Cortex of kidney (tissue), 1 donor: Measurements from ENCODE around the gene GARIN5B.

Source experiments
- DNase-seq: peaks from one replicate; lab custom pipeline; 2025; lab: John Stamatoyannopoulos, UW

The GARIN5B gene

DNA sequence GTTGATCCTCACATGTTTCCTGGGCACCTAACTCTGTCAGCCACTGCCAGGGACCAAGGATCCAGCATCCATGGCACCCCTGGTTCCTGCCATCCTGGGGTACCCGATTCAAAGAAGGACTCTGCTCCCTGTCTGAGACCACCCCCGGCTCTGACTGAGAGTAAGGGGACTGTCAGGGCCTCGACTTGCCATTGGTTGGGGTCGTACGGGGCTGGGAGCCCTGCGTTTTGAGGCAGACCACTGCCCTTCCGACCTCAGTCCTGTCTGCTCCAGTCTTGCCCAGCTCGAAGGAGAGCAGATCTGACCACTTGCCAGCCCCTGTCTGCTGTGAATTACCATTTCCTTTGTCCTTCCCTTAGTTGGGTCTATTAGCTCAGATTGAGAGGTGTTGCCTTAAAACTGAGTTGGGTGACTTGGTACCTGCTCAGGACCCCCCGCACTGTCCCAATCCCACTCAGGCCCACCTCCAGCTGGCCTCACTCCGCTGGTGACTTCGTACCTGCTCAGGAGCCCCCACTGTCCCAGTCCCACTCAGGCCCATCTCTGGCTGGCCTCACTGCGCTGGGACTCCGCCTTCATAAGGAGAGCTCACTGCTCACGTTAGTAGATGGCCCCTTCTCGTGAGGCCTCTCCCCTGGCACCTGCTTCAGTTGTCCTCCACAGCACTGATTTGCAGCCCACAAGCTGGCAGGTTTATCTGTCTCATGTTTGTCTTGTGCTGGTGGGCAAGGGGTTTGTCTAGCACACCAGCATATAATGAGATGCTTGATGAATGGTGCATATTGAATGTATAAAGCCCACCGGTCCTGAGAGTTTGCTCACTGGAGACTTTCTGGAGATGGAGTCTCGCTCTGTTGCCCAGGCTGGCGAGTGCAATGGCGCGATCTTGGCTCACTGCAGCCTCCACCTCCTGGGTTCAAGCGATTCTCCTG is 26.6 kb upstream of the GARIN5B start:
- no peak for DNase-seq

DNA sequence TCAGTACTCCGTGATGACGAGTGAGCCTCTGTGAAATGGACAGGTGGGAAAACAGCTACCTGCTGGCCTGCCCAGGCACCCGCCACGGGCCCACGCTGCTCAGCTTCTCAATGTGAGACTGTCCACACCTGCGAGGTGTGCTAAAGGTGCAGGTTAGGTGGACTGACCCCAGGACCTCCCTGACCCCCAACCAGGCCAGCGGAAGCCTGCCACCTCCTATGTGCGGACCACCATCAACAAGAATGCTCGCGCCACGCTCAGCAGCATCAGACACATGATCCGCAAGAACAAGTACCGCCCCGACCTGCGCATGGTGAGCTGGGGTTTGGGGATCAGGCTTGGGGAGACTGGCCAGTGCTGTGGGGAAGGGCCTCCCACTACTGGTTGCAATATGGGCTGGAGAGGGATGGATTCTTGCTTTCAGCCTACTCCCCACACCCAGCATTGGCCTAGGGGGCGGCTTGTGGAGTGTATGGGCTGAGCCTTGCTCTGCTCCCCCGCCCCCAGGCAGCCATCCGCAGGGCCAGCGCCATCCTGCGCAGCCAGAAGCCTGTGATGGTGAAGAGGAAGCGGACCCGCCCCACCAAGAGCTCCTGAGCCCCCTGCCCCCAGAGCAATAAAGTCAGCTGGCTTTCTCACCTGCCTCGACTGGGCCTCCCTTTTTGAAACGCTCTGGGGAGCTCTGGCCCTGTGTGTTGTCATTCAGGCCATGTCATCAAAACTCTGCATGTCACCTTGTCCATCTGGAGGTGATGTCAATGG is 24.9 kb upstream of the GARIN5B start:
- DNase-seq, result no peak

- no peak for DNase-seq
Observed at GRCh38 chr19:55386493-55386971, 23.5 kb upstream of the GARIN5B start.

DNA sequence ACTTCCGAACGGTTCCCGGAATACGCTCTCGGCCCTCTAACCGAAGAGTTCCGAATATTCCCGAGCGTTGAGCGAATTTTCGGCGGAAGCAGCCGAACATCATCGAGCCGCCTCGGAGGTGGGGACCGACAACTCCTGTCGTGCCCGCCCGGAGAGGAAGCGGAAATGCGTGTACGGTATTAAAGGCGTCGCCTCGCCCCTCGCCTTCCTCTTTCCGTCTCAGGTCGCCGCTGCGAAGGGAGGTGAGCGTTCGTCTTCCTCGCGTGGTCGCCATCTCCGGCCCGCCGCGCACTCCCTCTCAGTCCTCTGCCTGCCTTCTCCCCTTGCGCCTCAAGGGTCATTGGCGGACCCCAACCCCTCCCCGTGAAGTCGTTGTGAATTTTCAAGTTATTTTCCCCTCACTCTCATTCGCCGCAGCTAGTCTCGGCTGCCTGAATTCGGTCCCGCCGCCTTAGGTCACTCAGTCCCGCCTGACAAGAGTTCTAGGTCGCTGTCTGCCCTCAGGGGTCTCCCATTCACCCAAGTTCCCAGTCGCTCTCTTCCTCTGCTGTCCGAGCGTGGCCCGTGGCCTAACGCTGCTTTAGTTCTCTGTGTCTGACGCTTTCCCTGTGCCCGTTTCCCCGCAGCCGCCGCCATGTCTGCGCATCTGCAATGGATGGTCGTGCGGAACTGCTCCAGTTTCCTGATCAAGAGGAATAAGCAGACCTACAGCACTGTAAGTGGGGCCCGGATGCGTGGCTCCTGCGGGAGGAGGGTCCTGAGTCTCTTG is 22.8 kb upstream of the GARIN5B start, which contains the start of gene RPL28:
Gene RPL28, plus strand, starts transcription at position 209 of the 769 bp plus-strand sequence. Its CDS starts 426 bp downstream, at position 635.
- no peak for DNase-seq

DNA sequence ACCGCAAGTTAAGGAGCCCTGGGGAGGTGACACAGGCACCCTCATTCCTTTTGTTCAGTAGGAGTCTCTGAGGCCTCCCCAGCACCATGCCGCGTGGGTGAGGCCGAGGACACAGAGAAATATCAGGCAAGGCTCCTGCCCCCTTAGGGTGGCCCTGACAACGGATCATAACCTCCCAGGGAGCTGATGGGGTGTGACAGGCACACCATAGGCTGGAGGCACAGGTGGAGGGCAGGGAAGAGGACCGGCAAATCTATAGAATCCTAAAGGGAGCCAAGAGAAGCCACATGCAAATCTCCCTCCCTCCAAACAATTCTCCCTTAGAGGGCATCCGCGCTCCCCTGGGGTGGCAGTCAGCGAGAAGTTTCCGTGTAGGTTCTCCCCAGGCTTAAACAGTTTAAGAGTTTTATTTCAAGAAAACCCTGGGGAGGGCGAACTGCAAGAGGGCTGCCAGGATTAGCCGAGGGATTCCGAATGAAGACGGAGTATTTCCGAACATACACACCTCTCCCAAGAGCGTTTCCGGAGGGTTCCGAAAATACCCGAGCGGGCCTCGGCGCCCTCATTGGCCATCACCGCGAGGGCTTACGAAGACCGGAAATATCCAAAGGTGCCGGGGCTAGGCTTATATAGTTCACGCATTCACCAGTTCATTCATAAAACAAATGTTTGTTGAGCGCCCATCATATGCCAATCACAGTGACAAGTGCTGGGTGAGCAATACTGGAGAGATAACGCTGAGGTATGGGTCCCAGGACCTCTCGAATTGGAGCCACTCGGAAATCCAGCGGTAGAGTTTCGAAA is 22.1 kb upstream of the GARIN5B start:
- no peak for DNase-seq

DNA sequence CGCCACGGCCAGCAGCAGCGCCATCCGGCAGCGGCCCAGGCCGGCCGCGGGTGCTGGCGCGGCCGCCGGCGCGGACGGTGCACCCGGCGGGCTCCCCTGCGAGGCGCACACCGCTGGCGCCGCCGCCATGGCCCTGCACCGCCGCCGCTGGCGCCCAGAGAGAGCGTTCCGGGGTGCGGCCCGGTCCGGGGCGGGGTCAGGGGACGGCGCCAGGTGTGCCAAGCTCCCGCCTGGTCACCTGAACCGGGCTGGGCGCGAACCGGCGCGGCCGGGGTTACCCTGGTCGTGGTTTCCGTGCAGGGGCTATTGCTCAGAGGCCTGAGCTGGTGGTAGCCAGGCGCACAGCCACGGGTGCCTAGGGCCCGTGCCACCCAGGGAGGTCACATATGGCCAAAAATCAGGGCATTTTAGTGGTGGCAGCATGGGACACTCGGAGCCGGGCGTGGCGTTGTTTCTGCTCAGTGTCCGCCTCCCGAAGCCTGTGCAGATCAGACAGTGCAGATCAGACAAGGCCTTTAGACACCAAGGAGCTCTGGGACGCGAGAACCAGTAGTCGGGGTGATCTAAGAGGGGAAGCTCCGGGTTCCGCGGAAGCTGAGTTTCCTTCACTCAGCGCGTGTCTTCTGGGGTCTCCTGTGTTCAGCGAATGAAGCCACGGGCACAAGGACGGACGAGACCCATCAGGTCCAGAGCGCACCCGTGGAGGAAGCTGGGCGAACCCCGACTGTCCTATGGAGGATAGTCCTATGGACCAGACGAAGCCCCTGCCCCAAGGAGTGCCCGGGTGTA is 21.3 kb upstream of the GARIN5B start, which contains the start of gene TMEM238:
Gene TMEM238, minus strand, starts transcription at position 162 of the 789 bp plus-strand sequence. Its CDS starts 33 bp downstream, at position 129.
- no peak for DNase-seq

GRCh38 chr19:55383279-55384130 is 20.4 kb upstream of the GARIN5B start:
- no peak for DNase-seq

DNA sequence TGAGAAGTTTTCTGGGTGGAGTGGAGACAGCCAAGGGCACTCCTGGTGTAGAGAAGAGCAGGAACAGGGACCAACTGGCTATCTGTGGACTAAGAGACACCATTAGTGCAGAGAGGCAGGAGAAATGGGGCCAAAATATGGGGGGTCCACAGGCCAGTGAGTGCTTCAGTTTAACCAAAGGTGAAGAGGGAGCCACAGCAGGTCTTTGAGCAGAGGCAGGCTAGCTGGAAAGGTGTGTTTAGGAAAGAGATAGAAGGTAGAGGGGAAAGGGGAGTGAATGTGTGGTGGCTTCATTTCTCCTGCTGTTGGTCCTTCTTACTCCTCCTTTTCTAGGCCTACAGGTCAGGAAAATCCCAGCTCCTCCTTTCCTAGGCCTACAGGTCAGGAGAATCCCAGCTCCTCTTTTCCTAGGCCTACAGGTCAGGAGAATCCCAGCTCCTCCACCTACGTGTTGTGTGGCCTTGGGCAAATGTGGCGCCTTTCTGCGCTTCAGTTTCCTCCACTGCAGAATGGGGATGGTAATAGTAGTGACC is 19.5 kb upstream of the GARIN5B start:
- no peak for DNase-seq

DNA sequence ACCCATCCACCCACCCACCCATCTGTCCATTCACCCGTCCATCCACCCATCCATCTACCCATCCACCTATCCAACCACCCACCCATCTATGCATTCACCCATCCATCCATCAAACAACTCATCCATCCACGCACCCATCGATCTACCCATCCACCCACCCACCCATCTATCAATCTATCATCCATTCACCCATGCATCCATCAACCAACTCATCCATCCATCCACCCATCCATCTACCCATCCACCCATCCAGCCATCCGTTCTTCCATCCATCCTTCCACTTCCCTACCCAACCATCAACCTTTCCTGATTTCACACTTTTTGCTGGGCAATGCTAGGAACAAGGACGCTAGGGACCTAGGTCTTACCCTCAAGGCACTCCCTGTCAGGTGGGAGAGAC is 19.0 kb upstream of the GARIN5B start:
- no peak for DNase-seq

DNA sequence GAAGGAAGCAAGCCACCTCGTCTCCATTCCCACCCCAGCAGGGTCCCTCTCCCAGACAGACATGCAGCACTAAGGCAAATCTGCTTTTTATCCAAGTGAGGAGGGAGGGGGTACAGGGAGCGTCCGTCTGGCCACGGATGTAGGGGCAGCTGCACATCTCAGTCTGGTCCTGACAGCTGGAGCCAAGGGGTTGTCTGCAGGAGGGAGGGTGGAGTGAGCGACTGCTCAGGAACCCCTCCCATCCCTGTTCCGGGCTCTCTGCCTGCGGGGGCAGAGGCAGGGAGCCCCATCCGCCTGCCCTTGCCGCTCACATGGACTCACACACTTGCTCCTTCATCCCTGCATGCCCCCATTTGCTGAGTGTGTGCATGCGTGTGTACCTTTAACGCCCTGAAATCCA is 16.1 kb upstream of the GARIN5B start:
- DNase-seq, result no peak

DNA sequence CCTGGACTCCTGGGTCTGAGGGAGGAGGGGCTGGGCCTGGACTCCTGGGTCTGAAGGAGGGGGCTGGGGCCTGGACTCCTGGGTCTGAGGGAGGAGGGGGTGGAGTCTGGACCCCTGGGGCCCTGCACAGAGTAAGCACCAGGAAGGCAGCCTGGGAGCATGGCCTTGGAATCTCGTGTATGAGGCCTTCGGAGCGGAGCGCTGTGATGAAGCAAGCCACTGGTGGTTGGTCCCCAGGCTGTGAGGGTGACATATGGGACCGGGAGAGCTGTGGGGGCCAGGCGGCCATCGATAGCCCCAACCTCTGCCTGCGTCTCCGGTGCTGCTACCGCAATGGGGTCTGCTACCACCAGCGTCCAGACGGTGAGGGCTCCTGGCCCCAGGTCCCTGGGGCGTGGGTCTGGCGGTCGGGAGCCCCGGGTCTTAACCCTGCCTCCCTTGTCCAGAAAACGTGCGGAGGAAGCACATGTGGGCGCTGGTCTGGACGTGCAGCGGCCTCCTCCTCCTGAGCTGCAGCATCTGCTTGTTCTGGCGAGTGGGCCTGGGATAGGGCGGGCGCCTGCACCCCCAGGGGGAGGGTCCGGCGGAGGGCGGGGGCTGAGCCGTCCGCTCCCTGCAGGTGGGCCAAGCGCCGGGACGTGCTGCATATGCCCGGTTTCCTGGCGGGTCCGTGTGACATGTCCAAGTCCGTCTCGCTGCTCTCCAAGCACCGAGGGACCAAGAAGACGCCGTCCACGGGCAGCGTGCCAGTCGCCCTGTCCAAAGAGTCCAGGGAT is 14.5 kb upstream of the GARIN5B start:
- no peak for DNase-seq

DNA sequence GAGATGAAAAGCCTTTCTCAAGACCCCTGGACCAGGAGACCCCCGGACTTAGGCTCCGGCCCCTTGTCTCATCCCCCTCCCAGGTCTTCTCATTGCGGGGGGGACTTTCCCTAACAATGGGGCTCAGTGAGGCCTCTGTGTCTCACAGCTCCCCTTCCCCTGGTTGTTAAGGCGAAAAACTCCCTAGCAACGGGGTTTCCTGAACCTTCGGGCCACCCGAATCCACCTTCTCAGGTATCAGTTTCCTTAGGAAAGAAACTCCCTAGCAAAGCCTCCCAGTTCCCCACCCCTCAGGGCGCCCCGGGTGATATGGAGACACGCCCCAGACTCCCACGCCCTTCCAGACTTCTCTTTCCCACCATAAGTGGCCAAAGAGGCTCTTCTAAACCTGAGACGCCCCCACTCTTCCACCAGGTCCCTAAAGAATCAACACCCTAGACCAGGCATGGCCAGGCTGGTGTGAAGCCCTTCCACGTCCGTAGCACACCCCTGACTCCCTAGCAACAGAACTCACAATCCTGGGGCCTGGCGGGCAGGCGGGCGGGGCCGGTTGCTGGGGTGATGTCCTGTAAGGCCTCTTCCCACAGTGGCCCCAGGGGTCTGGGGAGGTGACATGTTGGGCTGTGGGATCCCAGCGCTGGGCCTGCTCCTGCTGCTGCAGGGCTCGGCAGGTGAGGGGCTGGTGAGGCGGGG is 13.3 kb upstream of the GARIN5B start, which contains the start of gene TMEM190:
Gene TMEM190, plus strand, starts transcription at position 586 of the 693 bp plus-strand sequence. Its CDS starts 28 bp downstream, at position 614.
- DNase-seq, result no peak

GRCh38 chr19:55373993-55374757 is 11.1 kb upstream of the GARIN5B start:
- DNase-seq, result no peak

DNA sequence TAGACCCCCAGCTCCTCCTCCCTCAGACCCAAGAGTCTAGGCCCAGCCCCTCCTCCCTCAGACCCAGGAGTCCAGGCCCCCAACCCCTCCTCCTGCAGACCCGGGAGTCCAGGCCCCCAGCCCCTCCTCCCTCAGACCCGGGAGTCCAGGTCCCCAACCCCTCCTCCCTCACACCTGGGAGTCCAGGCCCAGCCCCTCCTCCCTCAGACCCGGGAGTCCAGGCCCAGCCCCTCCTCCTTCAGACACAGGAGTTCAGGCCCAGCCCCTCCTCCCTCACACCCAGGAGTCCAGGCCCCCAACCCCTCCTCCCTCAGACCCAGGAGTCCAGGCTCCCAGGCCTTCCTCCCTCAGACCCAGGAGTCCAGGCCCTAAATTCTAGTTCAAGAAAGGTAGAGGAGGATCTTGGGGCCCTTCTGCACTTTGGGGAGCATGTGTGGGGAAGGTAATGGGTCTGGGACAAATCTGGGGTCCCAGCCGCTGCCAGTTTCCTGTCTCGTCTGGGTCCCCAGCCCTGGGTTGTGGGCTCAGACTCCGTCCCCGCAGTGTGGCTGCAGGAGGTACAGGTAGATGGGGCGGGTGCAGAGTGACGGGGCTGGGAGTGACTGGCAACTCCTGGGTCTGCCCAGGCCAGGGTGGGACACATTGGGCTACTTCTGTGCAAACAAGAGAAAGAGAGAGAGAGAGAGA is 10.4 kb upstream of the GARIN5B start:
- no peak for DNase-seq

DNA sequence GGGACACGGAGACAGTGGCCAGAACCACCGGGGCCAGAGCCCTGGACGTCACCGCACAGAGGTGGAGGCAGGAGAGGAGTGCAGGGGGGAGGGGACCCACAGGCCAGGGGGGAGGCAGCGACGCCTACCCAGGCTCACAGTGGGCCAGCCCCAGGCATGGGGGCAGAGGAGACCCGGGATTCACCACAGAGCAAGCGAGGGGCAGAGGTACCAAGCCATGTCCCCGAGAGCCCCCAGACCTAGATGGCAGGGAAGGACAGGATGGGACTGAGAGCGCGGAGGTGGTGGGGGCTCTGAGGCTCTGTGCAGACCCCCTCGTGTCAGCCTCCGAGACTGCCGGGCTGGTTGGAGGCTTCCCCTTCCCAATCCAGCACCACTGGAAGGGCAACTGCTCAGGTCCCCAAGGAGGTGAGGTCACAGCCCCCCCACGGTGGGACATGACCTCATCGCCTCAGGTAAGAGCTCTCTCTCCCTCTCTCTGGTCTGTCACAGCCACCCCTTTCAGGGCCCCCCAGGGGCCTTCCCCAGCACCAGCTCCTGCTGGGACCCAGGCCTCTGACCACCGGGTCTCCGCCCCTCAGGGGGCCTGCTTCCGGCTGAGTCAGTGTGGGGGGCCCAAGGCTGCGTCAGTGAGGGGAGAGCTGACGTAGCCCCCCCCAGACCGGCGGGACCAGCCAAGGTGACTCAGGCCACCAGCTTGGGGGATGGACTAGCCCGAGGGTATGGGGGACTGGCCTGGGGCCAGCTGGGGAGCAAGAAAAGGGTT is 9.4 kb upstream of the GARIN5B start:
- no peak for DNase-seq
